ENCODE results near the gene ZNF853. TPM values are rescaled to one million over a fixed set of nuclear protein-coding genes. Genes with fewer than 3 reads are reported as not detected.

ZNF853 gene
- total RNA-seq, 1 experiment from 2014 or later, result 3.4 TPM

GRCh38 chr7:6647541-6647940 lies 32.1 kb downstream of the ZNF853 start:
- CTCF ChIA-PET, result no interaction called here
- POLR2A ChIA-PET (ENCODE audit: low non-redundant PET), result no interaction called here
- TF ChIP-seq CTCF (conservative IDR thresholded peaks at IDR 0.05; ENCODE audit: low read depth, low read length), result no peak
- TF ChIP-seq EZH2 (IDR thresholded peaks at IDR 0.05; ENCODE audit: borderline replicate concordance, low read depth, low read length, poor library complexity, severe bottlenecking), result no peak
- Histone ChIP-seq H3K4me3 (ENCODE audit: low read depth, low read length, poor library complexity, severe bottlenecking) (no peak overlapping the region), H3K27me3 (replicated peaks; ENCODE audit: insufficient read depth, low read depth, low read length, poor library complexity) (no peaks in the 10 kb centered on the region), H3K4me1 (ENCODE audit: insufficient read depth, low read length, poor library complexity, severe bottlenecking) (no peaks in the 10 kb centered on the region), H3K9me3 (ENCODE audit: low read depth, low read length, poor library complexity, severe bottlenecking) (no peaks in the 10 kb centered on the region), H3K27ac (ENCODE audit: low read depth, low read length, poor library complexity, severe bottlenecking) (no peak overlapping the region), H3K36me3 (ENCODE audit: insufficient read depth, low read length, poor library complexity, severe bottlenecking) (peaks cover 36% of the 10 kb centered on the region)
- DNase-seq (ENCODE audit: low spot score), result no peak
- no TSS peak for BruUV-seq (replicated peaks)
- intact Hi-C loops (cut with micrococcal nuclease; ENCODE audit: unreplicated experiment), result no loop called here

GRCh38 chr7:6648066-6648814 lies 32.8 kb downstream of the ZNF853 start:
- Histone ChIP-seq H3K9me3 (ENCODE audit: low read depth, low read length, poor library complexity, severe bottlenecking) (no peaks in the 10 kb centered on the region), H3K4me3 (ENCODE audit: low read depth, low read length, poor library complexity, severe bottlenecking) (no peak overlapping the region), H3K27ac (ENCODE audit: low read depth, low read length, poor library complexity, severe bottlenecking) (no peak overlapping the region), H3K27me3 (replicated peaks; ENCODE audit: insufficient read depth, low read depth, low read length, poor library complexity) (no peaks in the 10 kb centered on the region), H3K4me1 (ENCODE audit: insufficient read depth, low read length, poor library complexity, severe bottlenecking) (no peaks in the 10 kb centered on the region), H3K36me3 (ENCODE audit: insufficient read depth, low read length, poor library complexity, severe bottlenecking) (peaks cover 32% of the 10 kb centered on the region)
- POLR2A ChIA-PET (ENCODE audit: low non-redundant PET), result no interaction called here
- intact Hi-C loops (cut with micrococcal nuclease; ENCODE audit: unreplicated experiment), result no loop called here
- TF ChIP-seq EZH2 (IDR thresholded peaks at IDR 0.05; ENCODE audit: borderline replicate concordance, low read depth, low read length, poor library complexity, severe bottlenecking), result no peak
- CTCF ChIA-PET, result no interaction called here
- DNase-seq (ENCODE audit: low spot score), result no peak
- BruUV-seq (replicated peaks), result no TSS peak

- intact Hi-C loops (cut with micrococcal nuclease; ENCODE audit: unreplicated experiment), result no loop called here
- H3K9me3 ChIP-seq (ENCODE audit: low read depth, low read length, poor library complexity, severe bottlenecking), result no peaks in the 10 kb centered on the region
- no peak for DNase-seq (ENCODE audit: low spot score)
- H3K27ac ChIP-seq (ENCODE audit: low read depth, low read length, poor library complexity, severe bottlenecking), result no peak overlapping the region
- no peak overlapping the region for H3K4me3 ChIP-seq (ENCODE audit: low read depth, low read length, poor library complexity, severe bottlenecking)
- no peaks in the 10 kb centered on the region for H3K27me3 ChIP-seq (replicated peaks; ENCODE audit: insufficient read depth, low read depth, low read length, poor library complexity)
- no peaks in the 10 kb centered on the region for H3K4me1 ChIP-seq (ENCODE audit: insufficient read depth, low read length, poor library complexity, severe bottlenecking)
- POLR2A ChIA-PET (ENCODE audit: low non-redundant PET), result no interaction called here
- CTCF ChIA-PET, result no interaction called here
- H3K36me3 ChIP-seq (ENCODE audit: insufficient read depth, low read length, poor library complexity, severe bottlenecking), result peaks cover 26% of the 10 kb centered on the region
- TF ChIP-seq CTCF (conservative IDR thresholded peaks at IDR 0.05; ENCODE audit: low read depth, low read length), result no peak
- TF ChIP-seq EZH2 (IDR thresholded peaks at IDR 0.05; ENCODE audit: borderline replicate concordance, low read depth, low read length, poor library complexity, severe bottlenecking), result no peak
- no TSS peak for BruUV-seq (replicated peaks)
These were observed 33.4 kb downstream of the ZNF853 start for GRCh38 chr7:6648815-6649104.
